ENCODE results near the gene CAMKK2. TPM values are rescaled to one million over a fixed set of nuclear protein-coding genes. Genes with fewer than 3 reads are reported as not detected.

CAMKK2 gene
- total and polyA plus RNA-seq, 2 of the 13 experiments (the other 11 are each of a cell fraction or from before 2014, with no cell fraction given), result 18.8 to 20.0 TPM

DNA sequence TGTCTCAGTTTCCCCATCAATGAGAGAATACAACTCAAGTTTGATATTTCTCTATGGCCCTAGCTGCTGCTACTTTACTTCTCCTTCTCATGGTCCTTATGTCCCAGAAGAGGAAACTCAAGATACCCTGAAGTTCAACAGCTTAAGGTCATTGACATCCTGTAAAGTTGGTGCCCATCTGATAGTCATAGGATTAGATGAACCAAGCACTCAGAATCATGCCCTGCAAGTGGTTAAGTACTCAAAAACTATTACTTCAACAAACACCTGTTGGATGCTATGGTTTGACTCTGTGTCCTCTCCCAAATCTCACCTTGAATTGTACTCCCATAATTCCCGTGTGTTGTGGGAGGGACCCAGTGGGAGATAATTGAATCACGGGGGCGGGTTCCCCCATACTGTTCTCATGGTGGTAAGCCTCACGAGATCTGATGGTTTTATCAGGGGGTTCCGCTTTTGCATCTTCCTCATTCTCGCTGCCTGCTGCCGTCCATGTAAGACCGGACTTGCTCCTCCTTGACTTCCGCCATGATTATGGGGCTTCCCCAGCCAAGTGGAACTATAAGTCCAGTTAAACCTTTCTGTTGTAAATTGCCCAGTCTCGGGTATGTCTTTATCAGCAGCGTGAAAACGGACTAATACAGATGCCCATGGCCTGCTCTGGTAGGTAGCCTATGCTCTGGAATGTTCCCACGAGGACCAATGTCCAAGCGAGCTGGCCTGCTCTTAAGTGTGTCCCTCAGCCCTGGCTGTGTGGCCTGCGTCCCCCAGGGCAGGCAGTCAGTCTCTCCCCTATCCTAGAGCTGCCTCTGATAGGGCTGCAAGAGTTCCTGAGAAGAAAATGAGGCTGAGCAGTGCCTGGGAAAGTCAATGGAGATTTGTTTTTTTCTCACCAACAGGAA lies 18.1 kb downstream of the CAMKK2 start:
- intact Hi-C loops (cut with micrococcal nuclease; ENCODE audit: unreplicated experiment), result no loop called here
- peaks cover 4% of the 10 kb centered on the region for H3K79me2 ChIP-seq (ENCODE audit: insufficient read depth, low read length)
- H3K27ac ChIP-seq (ENCODE audit: extremely low read length, insufficient read depth, low read length), result no peak overlapping the region
- H3K4me2 ChIP-seq (ENCODE audit: low read depth, low read length), result no peak overlapping the region
- H3K36me3 ChIP-seq (replicated peaks in 1 of 2; ENCODE audit: control insufficient read depth in 1 of 2, insufficient read depth in 2 of 2, low read length in 2 of 2), result peaks cover 6 to 11% of the 10 kb centered on the region in 2 experiments; a peak in 3 of 5 replicates
- TF ChIP-seq PHF21A (CRISPR knock-in tag; IDR thresholded peaks at IDR 0.05) (no peak), POLR2G (IDR thresholded peaks at IDR 0.05; ENCODE audit: low read depth, low read length) (no peak), CHD4 (IDR thresholded peaks at IDR 0.05; ENCODE audit: borderline replicate concordance, low read length) (no peak), ZNF337 (CRISPR knock-in tag; IDR thresholded peaks at IDR 0.05; ENCODE audit: borderline replicate concordance, low read depth) (no peak), ZFP1 (CRISPR knock-in tag; IDR thresholded peaks at IDR 0.05) (no peak), ZNF207 (IDR thresholded peaks at IDR 0.05; ENCODE audit: borderline replicate concordance) (no peak), ZNF724P (CRISPR knock-in tag; IDR thresholded peaks at IDR 0.05; ENCODE audit: borderline replicate concordance) (no peak), TBP (CRISPR knock-in tag; IDR thresholded peaks at IDR 0.05) (no peak)
- TF ChIP-seq, protein P1, sequence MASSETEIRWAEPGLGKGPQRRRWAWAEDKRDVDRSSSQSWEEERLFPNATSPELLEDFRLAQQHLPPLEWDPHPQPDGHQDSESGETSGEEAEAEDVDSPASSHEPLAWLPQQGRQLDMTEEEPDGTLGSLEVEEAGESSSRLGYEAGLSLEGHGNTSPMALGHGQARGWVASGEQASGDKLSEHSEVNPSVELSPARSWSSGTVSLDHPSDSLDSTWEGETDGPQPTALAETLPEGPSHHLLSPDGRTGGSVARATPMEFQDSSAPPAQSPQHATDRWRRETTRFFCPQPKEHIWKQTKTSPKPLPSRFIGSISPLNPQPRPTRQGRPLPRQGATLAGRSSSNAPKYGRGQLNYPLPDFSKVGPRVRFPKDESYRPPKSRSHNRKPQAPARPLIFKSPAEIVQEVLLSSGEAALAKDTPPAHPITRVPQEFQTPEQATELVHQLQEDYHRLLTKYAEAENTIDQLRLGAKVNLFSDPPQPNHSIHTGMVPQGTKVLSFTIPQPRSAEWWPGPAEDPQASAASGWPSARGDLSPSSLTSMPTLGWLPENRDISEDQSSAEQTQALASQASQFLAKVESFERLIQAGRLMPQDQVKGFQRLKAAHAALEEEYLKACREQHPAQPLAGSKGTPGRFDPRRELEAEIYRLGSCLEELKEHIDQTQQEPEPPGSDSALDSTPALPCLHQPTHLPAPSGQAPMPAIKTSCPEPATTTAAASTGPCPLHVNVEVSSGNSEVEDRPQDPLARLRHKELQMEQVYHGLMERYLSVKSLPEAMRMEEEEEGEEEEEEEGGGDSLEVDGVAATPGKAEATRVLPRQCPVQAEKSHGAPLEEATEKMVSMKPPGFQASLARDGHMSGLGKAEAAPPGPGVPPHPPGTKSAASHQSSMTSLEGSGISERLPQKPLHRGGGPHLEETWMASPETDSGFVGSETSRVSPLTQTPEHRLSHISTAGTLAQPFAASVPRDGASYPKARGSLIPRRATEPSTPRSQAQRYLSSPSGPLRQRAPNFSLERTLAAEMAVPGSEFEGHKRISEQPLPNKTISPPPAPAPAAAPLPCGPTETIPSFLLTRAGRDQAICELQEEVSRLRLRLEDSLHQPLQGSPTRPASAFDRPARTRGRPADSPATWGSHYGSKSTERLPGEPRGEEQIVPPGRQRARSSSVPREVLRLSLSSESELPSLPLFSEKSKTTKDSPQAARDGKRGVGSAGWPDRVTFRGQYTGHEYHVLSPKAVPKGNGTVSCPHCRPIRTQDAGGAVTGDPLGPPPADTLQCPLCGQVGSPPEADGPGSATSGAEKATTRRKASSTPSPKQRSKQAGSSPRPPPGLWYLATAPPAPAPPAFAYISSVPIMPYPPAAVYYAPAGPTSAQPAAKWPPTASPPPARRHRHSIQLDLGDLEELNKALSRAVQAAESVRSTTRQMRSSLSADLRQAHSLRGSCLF (CRISPR knock-in tag; IDR thresholded peaks at IDR 0.05; ENCODE audit: borderline replicate concordance), result no peak
- FAIRE-seq (no peak), DNase-seq (ENCODE audit: low spot score) (no peak), ATAC-seq (peak; percentile 24; the same call in 2 of the 3 replicates)
- no peaks in the 10 kb centered on the region for H3K27me3 ChIP-seq (ENCODE audit: control insufficient read depth in 1 of 2, insufficient read depth in 2 of 2, low read length in 2 of 2)
- ChIA-PET POLR2A (no interaction called here), CTCF (ENCODE audit: low intra/inter-chr PET ratio, low total read pairs) (no interaction called here)
- no TSS peak for BruUV-seq (replicated peaks)
- H4K20me1 ChIP-seq (ENCODE audit: insufficient read depth, low read length), result no peaks in the 10 kb centered on the region
- no peak overlapping the region for H2AFZ ChIP-seq (ENCODE audit: low read length)
- H3K4me1 ChIP-seq (ENCODE audit: insufficient read depth, low read length), result no peaks in the 10 kb centered on the region
- no peak overlapping the region for H3K9ac ChIP-seq (ENCODE audit: insufficient read depth, low read depth, low read length)
- H3K9me3 ChIP-seq (ENCODE audit: low read length), result no peaks in the 10 kb centered on the region
- in situ Hi-C loops (cut with HindIII; ENCODE audit: extremely low pct_ligation_motif_present, low pct_unique_long_range_greater_than_20kb), result no loop called here
- WGBS (ENCODE audit: low lambda C conversion rate), result 94% methylated on average over 15 of the region's 15 CpGs
- H3K4me3 ChIP-seq (replicated peaks in 1 of 3; ENCODE audit: insufficient read depth in 1 of 3, low read depth in 2 of 3, low read length in 3 of 3), result no peak overlapping the region
